Esophagus squamous epithelium (tissue), 4 donors: ENCODE results near the gene GEN1.

ENCODE experiments used
- POLR2A ChIP-seq, 4 donors: fragments of 450-650 bp; IDR thresholded peaks; one replicate each; pipeline ENCODE4 v1.6.1; 2017; ENCODE audit warnings: antibody characterized with exemption in 4 of 4, mild to moderate bottlenecking in 4 of 4, moderate library complexity in 3 of 4
- TF ChIP-seq, protein P1 (sequence below), 6 experiments: fragments of 450-650 bp in 4 of 6; fragments of 200-600 bp in 2 of 6; sonication (generic) in 2 of 6; IDR thresholded peaks; one replicate each; pipeline ENCODE4 v1.5.1; 2016 to 2019; ENCODE audit warnings: antibody characterized with exemption in 6 of 6, mild to moderate bottlenecking in 4 of 6, moderate library complexity in 4 of 6

DNA sequence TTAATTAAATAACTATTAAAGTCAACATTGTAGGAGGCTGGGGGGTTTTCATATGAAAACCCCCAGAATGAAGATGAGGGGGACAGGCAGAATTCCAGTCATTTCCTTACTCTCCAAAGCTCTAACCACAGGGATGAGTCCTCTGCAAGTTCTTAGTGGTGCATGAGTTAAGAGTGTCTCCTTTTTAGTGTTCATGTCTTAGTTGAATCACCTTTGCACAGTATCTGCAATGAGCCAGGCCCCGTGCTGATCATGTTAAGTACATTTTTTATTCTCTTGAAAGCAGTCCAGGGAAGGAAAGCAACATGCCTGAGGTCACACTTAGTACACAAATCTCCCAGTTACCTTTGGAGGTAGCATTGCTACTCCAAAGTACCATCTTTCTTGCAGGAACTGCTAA, 36.6 kb downstream of the GEN1 start:
- TF ChIP-seq, protein P1, sequence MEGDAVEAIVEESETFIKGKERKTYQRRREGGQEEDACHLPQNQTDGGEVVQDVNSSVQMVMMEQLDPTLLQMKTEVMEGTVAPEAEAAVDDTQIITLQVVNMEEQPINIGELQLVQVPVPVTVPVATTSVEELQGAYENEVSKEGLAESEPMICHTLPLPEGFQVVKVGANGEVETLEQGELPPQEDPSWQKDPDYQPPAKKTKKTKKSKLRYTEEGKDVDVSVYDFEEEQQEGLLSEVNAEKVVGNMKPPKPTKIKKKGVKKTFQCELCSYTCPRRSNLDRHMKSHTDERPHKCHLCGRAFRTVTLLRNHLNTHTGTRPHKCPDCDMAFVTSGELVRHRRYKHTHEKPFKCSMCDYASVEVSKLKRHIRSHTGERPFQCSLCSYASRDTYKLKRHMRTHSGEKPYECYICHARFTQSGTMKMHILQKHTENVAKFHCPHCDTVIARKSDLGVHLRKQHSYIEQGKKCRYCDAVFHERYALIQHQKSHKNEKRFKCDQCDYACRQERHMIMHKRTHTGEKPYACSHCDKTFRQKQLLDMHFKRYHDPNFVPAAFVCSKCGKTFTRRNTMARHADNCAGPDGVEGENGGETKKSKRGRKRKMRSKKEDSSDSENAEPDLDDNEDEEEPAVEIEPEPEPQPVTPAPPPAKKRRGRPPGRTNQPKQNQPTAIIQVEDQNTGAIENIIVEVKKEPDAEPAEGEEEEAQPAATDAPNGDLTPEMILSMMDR (IDR thresholded peaks at IDR 0.05) = no peak
- no peak for TF ChIP-seq POLR2A (IDR thresholded peaks at IDR 0.05)
